Embryonic facial prominence (tissue), 1 donor: ENCODE results near the gene CEP164.

Experiments
- DNase-seq: peaks from one replicate; pipeline ENCODE4 v3.0.0-alpha.2; 2016; ENCODE audit errors: extremely low spot score

CEP164 gene

DNA sequence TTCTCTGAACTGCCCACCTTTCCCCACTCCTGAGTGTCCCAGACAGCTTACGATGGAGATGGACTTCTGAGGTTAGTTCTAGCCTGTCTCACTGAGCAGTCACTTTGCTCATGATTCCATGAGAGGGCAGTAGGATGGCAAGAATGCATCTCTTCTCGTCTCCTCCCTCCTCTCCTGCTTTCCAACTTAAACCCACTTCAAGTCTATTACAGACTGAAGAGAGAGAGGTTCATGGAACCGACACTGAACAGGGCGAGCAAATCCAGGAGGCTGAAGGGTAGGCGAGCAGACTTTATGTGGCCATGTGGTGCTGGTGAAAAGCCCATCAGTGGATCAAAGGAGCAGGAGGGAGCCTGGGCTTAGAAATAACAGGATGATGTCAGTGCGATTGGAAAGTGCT lies 38.6 kb downstream of the CEP164 start:
- no peak for DNase-seq

GRCh38 chr11:117366875-117367274 lies 39.2 kb downstream of the CEP164 start:
- no peak for DNase-seq

- DNase-seq, result no peak
Observed at GRCh38 chr11:117369534-117369933, 41.9 kb downstream of the CEP164 start.

- DNase-seq, result no peak
Observed at GRCh38 chr11:117371453-117371852, 43.8 kb downstream of the CEP164 start.

DNA sequence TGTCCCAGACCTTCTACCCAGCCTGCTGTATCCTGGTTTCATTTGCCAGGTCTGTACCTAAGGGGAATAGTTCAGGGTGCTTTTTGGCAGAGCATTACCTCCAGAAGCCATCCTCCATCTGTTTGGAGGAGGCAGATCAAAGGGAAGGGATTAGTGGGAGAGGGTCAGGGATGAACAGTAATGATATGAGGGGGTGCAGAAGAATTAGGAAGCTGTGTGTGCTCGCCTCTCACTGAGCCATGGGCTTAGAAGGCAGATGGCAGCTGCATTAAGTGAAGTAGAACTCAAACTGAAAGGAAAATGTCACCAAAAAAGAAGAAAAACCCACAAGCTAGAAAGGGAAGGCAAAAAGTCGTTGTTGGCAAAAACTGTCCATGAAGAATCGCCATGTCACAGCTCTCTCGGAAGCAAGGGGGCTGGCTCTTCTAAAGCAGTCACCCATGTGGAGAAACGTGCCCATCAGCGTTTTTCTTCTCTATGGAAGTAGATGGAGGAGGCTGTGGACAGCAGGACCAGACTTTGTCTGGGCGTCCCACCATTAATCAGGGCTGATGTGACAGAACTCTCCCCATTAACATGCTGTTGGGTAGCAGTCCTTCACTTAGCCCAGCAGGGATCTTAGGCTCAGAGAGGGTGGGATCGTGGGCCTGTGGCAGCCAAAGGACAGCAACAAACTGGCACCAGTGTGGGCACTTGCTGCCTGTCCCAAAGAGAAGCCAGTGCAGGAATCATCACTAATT lies 46.8 kb downstream of the CEP164 start:
- no peak for DNase-seq

- no peak for DNase-seq
Observed at GRCh38 chr11:117375960-117376359, 48.3 kb downstream of the CEP164 start.

DNA sequence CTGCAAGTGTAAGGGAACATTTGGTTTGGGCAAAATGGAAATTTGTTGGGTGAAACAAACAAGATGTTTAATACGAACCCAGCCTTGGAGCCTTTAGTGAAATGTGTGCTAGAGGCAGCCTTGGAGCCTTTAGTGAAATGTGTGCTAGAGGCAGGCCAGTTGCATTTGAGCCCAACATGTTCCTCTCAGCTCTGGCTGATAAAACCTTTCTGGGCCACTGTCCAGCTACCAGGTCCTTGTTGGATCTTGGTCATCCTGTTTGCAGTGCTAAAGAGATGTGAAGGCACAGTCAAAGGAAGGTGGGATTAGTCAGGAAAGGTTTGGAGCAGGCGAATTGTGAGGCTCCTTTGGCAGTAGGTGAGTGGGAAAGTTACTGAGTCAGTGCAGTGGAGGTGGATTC lies 48.9 kb downstream of the CEP164 start:
- DNase-seq, result no peak

GRCh38 chr11:117378976-117379865 lies 51.6 kb downstream of the CEP164 start:
- no peak for DNase-seq

DNA sequence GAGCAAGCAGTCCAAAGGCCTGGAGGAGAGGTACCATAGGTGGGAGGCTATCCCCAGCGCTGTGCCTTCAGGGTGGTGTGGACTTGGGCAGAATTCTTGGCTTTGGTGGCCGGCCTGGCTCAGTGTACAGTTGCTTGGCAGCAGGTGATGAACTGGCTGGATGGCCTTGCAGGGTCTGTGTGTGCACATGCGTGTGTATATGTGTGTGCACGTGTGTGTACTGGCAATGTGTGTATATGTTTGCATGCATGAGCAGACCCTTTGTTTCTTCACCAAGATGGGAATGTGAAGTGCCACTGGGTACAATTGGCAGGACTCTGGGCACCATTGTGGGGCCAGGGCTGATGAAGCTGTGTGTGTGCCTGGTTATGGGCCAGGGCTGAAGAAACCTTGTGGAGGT lies 53.0 kb downstream of the CEP164 start:
- DNase-seq, result no peak

DNA sequence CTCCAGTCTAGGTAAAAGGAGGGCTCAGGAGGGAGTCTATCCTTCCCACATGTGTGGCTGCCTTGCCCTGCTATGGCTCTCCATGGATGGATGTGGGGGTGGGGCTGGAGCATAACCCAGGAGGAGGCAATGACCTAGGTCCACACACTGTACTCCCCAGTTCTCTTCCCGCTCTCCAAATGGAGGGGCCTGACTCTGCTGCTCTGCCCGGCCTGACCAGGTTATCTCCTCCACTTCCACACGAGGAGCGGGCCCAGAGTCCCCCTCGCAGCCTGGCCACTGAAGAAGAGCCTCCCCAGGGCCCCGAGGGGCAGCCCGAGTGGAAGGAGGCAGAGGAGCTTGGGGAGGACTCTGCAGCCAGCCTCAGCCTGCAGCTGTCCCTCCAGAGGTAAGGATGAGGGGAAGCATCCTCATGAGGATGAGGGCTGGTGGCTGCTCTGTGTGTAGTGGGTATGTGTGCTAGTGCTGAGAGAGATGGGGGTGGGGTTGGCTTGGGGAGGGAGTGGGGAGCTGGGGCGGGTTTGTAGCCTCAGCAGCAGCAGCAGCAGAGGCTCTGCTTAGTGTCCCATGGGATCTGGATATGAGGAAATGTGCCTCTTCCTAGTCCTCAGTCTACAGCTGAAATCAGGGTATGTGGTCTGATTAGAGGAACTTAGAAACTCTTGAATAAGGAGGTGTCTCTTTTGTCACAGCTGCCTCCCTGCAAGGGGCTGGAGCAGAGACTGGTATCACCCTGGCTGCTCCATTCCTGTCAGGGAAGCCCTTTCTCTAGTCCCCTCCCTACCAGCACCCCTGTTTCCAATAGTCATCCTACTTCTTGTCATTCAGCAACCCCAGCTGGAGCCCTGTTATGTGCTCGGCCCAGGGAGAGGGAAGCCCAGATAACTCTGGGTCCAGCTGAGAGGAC lies 54.1 kb downstream of the CEP164 start:
- DNase-seq, result no peak

DNA sequence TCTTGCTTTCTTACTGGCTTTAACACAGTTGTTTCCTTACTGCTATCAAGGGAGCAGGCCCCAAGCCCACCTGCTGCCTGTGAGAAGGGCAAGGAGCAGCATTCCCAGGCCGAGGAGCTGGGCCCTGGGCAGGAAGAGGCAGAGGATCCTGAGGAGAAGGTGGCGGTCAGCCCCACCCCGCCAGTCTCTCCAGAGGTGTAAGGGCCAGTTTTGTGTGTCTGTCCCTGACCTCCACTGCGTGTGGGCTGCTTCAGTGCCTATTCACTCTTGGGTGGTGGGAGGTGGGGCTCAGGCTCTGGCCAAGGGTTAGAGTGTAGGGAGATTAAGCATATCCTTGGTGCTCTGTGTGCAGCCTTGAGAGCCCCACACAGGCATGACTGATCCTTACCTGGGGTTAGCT lies 55.1 kb downstream of the CEP164 start:
- no peak for DNase-seq

DNA sequence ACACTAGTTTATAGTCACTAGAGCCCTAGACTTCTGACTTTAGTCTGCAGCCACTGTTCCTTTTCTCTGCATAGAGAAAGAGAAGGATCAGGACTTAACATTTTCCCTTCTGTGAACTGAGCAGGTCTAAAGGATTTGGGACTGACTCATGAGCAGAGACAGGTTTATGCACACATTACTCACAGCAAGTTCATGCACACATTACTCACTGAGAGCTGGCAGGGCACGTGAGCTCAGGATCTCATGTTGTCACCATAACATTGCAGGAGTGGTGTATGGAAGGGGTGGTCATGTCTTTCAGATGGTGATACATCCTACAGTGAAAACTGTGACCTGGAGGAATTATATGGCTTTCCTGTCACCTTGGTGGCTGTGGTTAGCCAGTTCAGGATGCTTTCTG lies 56.4 kb downstream of the CEP164 start:
- no peak for DNase-seq

DNA sequence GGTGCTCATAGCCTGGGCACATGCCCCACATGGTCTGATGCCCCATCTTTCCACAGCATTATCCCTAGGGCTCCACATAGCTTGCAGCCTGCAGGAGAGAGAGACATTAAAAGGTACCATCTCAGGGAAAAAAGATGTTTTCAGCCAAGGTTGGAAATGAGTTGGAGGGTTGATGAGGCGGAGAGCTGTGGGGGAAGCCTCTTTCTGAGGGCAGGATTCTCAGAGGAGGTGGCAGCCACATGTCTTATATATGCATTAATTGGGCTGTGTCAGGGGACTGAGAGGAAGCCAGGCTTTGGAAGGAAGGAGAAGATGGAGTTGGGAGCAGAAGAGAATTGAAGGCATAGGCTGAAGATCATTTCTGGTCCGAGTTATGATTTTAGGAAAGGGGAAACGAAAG lies 57.8 kb downstream of the CEP164 start:
- no peak for DNase-seq

DNA sequence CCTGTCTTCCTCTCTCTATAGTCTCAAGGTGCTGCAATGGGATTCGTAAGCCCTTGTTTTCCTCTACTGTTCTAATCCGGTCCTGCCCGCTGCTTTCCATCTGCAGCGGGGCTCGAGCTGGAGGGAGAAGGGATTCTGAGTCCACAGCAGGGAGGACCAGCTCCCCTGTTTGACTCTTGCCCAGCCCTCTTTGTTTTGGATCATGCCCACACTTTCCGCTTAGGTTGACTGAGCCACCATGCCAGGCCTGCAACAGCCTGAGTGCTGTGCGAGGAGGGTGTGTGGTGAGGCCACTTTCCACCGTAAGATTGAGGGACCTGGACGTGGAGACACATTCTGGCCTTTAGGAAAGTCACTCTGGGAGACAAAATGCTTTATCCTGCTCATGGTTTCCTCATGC lies 58.3 kb downstream of the CEP164 start:
- no peak for DNase-seq

DNA sequence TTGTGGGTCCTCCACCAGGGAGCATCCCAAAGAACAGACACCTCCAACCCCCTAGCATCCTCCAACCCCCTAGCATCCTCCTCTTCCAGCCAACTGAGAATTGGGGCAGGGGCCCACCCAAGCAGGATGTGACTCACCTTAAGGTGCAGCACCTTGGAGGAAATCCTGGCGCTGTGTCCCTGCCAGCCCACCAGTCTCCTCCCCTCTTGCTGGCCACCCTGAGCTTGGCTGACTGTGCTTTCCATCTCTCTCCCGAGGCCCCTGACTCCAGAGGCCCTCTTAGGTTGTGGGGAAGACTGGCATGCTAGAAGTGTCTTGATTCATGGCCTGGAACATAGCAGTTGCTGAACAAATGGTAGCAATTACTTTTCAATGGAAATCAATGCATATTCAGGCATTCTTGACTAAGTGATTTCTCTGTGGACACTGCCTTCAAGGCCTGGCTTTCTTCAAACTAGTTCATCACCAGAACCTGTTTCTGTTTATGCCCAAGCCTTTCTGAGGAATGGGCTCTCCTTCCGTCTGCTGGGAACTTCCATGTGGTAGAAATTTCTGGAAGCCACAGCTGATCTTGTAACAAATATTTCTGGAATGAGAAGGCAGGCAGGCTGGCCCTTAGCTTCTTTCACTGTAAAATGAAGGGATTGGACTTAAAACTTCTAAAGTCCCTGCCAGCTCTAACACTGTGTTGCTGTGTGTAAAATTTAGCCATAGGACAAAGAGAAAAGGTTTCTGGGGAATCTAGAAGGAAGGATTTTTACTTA lies 60.5 kb downstream of the CEP164 start:
- DNase-seq, result no peak

DNA sequence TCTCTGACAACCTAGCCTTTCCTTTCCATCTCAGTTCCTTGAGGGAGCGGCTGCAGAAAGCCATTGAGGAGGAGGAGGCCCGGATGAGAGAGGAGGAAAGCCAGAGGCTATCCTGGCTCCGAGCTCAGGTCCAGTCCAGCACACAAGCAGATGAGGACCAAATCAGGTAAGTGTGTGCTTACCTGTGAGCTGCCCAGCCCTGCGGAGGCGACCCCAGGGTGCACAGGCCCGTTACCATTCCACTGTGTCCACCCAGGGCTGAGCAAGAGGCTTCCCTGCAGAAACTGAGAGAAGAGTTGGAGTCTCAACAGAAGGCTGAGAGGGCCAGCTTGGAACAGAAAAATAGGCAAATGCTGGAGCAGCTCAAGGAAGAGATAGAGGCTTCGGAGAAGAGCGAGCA lies 63.1 kb downstream of the CEP164 start:
- no peak for DNase-seq

DNA sequence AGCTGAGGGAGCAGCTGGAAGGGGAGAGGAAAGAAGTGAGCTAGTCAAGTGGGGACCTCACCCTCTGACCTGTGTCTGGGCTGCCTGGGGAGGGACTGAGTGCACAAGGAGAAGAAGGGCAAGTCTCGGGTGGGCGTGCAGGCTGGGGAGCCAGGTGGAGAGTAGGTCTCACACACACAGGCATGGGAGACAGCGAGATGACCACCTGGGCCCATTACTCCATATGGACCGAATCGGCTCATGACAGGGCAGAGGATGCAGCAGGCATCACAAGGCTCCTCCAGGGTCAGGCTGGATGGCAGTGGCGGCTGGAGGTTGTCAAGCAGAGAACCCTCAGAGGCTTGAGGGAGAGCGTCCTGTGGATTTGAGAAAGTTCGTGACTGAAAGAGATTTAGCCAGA lies 63.5 kb downstream of the CEP164 start:
- DNase-seq, result no peak

- no peak for DNase-seq
Observed at GRCh38 chr11:117392001-117392690, 64.5 kb downstream of the CEP164 start.

DNA sequence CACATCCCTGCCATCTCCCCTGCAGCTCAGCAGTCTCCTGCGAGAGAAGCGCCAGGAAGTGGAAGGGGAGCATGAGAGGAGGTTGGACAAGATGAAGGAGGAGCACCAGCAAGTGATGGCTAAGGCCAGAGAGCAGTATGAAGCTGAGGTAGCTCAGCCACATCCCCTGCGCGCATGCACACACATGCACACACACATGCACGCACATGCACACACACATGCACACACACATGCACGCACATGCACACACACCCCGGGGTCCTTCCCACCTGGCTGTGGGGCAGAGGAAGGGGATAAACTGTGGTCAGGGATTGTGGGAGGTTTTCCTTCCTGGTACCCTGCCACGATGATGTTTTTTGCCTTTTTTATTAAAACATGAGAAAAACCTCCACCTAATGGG lies 65.3 kb downstream of the CEP164 start:
- DNase-seq, result no peak

GRCh38 chr11:117394221-117394925 lies 66.7 kb downstream of the CEP164 start:
- no peak for DNase-seq
